Activated naive CD4-positive, alpha-beta T cell treated with anti-CD3 and anti-CD28 coated beads for 36 hours (primary cell): ENCODE measurements around the gene IFI30. TPM values are rescaled to one million over a fixed set of nuclear protein-coding genes. Genes with fewer than 3 reads are reported as not detected.

ENCODE experiments used
- CTCF ChIA-PET: fragments of 350-600 bp; sonication (Branson Sonifier 250); formaldehyde crosslinking; loops from one replicate; lab custom pipeline; 2021; ENCODE audit warnings: antibody characterized with exemption; lab: Charles Lee
- DNase-seq: peaks from one replicate; pipeline ENCODE4 v3.0.0-alpha.2; 2020
- H3K27ac Mint-ChIP-seq: one replicate; pipeline ENCODE4 v1.8.0; 2021; ENCODE audit warnings: mild to moderate bottlenecking, mixed read lengths
- H3K27me3 Mint-ChIP-seq: one replicate; pipeline ENCODE4 v1.8.0; 2021; ENCODE audit warnings: low read depth, mixed read lengths
- H3K36me3 Mint-ChIP-seq: one replicate; pipeline ENCODE4 v1.8.0; 2021; ENCODE audit warnings: low read depth, mixed read lengths
- H3K4me1 Mint-ChIP-seq: one replicate; pipeline ENCODE4 v1.8.0; 2021; ENCODE audit warnings: low read depth, mixed read lengths
- H3K4me3 Mint-ChIP-seq: one replicate; pipeline ENCODE4 v1.8.0; 2021; ENCODE audit warnings: mild to moderate bottlenecking, moderate library complexity, mixed read lengths
- H3K9me3 Mint-ChIP-seq: one replicate; pipeline ENCODE4 v1.8.0; 2021; ENCODE audit warnings: mixed read lengths
- intact Hi-C: fragments of 100-400 bp; cut with micrococcal nuclease; formaldehyde crosslinking; loops from one replicate; pipeline ENCODE4 v1.15.1; 2023
- total RNA-seq, 2 experiments: library from RNA; stranded (reverse); gene quantifications; one replicate each; pipeline ENCODE4 v1.2.3, GENCODE V29; 2021

Gene IFI30
- total RNA-seq, 2 experiments from 2014 or later = 19.0 to 20.8 TPM

- intact Hi-C loops = no loop called here
- CTCF ChIA-PET = interaction anchor here (0.5 to 1.5 kb wide), 2 partner anchors 11 to 82 kb away, joined by 3 to 6 read pairs; no protein-coding TSS in a partner anchor
- no peak for DNase-seq
- Mint-ChIP-seq H3K27me3 (no peaks in the 10 kb centered on the region), H3K4me3 (no peak overlapping the region), H3K36me3 (peaks cover 11% of the 10 kb centered on the region), H3K27ac (no peak overlapping the region), H3K9me3 (no peaks in the 10 kb centered on the region), H3K4me1 (peaks cover 22% of the 10 kb centered on the region)
Measured at GRCh38 chr19:18197941-18198340, 24.3 kb downstream of the IFI30 start.

DNA sequence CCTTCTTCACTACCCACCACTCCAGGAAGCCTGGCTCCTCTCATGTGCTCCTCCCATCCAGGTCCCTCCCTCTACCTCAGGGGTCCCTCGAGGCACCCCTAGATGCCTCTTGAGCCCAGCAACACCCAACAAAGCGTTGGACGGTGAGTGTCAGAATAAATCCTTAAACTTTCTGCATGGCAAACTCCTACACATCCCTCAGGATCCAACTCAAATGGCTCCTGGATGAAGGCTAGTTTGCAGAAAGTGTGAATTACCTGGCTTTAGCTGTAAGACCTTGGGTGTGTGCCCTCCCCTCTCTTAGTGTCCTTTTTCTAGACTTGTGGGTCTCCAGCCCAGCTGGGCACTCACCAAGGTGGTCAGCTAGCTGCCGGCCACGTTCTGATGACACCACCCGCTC, 24.8 kb downstream of the IFI30 start:
- no peak overlapping the region for H3K27ac Mint-ChIP-seq
- no peak for DNase-seq
- H3K4me3 Mint-ChIP-seq = no peak overlapping the region
- intact Hi-C loops = no loop called here
- peaks cover 11% of the 10 kb centered on the region for H3K36me3 Mint-ChIP-seq
- no peaks in the 10 kb centered on the region for H3K27me3 Mint-ChIP-seq
- peaks cover 26% of the 10 kb centered on the region for H3K4me1 Mint-ChIP-seq
- CTCF ChIA-PET = interaction anchor here (0.5 to 1.5 kb wide), 2 partner anchors 11 to 82 kb away, joined by 3 to 6 read pairs; no protein-coding TSS in a partner anchor
- no peaks in the 10 kb centered on the region for H3K9me3 Mint-ChIP-seq

- CTCF ChIA-PET = interaction anchor here (1.7 kb wide), 1 partner anchor 10 kb away, joined by 5 read pairs; the partner anchor contains the start of gene MPV17L2
- intact Hi-C loops = no loop called here
- peaks cover 22% of the 10 kb centered on the region for H3K4me1 Mint-ChIP-seq
- DNase-seq = no peak
- H3K27me3 Mint-ChIP-seq = no peaks in the 10 kb centered on the region
- H3K27ac Mint-ChIP-seq = no peak overlapping the region
- H3K9me3 Mint-ChIP-seq = no peaks in the 10 kb centered on the region
- peak overlapping the region; percentile 58 for H3K4me3 Mint-ChIP-seq
- peaks cover 11% of the 10 kb centered on the region for H3K36me3 Mint-ChIP-seq
Measured at GRCh38 chr19:18202397-18202777, 28.8 kb downstream of the IFI30 start.

GRCh38 chr19:18202778-18203407, 29.3 kb downstream of the IFI30 start:
- Mint-ChIP-seq H3K27me3 (no peaks in the 10 kb centered on the region), H3K4me1 (peaks cover 22% of the 10 kb centered on the region), H3K36me3 (peaks cover 11% of the 10 kb centered on the region), H3K4me3 (peak overlapping the region; percentile 94), H3K27ac (no peak overlapping the region), H3K9me3 (no peaks in the 10 kb centered on the region)
- intact Hi-C loops = no loop called here
- peak; percentile 35 for DNase-seq
- CTCF ChIA-PET = interaction anchor here (1.3 to 8.2 kb wide), 3 partner anchors 10 to 76 kb away, joined by 5 to 117 read pairs (median 6); partner anchors contain the start of gene MPV17L2

DNA sequence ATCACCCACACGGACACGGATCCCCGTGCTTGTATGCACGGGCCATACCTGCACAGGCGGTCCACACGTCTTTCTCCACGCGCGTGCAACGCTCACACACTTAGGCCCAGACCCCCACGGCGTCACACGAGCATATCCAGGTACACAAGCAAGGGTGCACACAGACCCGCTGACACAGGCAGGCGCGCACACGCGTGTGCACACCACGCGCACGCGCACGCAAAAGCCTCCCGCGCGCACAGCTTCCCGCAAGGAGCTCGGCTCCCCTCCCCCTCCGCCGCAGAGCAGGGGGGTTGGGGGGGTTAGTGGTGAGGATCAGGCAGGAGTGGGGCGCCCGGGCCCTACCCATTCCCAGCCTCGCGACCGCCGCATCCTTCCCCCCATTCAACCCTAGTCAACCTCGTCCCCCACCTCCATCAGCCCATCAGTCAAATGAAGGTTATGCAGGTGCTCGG, 29.8 kb downstream of the IFI30 start:
- intact Hi-C loops = no loop called here
- peak overlapping the region; percentile 53 for H3K27ac Mint-ChIP-seq

GRCh38 chr19:18203863-18204393, 30.3 kb downstream of the IFI30 start, which contains the start of gene RAB3A:
RAB3A (minus strand) TSS chr19:18204042; CDS start chr19:18202740, 1,302 bp downstream.
- Mint-ChIP-seq H3K4me3 (peak within 1 kb of the TSS; percentile 94), H3K4me1 (peaks cover 22% of the 10 kb centered on the region), H3K9me3 (no peaks in the 10 kb centered on the region), H3K27me3 (peaks cover 5% of the 10 kb centered on the region), H3K27ac (peak within 1 kb of the TSS; percentile 68), H3K36me3 (peaks cover 9% of the 10 kb centered on the region)
- peak; percentile 100 for DNase-seq
- intact Hi-C loops = loop anchor here (1.0 to 2.0 kb wide), 11 partner anchors 11 to 318 kb away; partner anchors contain the start of genes ELL, LSM4 and MPV17L2
- CTCF ChIA-PET = interaction anchor here (0.9 to 8.2 kb wide), 7 partner anchors 11 to 135 kb away, joined by 3 to 117 read pairs (median 5); partner anchors contain the start of gene MPV17L2

More for the DNA sequence above, 29.8 kb downstream of the IFI30 start:
- no peaks in the 10 kb centered on the region for H3K9me3 Mint-ChIP-seq
- H3K4me1 Mint-ChIP-seq = peaks cover 22% of the 10 kb centered on the region
- CTCF ChIA-PET = interaction anchor here (0.9 to 8.2 kb wide), 5 partner anchors 11 to 136 kb away, joined by 3 to 117 read pairs (median 5); partner anchors contain the start of gene MPV17L2
- H3K4me3 Mint-ChIP-seq = peak overlapping the region; percentile 94
- peaks cover 9% of the 10 kb centered on the region for H3K36me3 Mint-ChIP-seq
- peak; percentile 54 for DNase-seq
- H3K27me3 Mint-ChIP-seq = peaks cover under 1% of the 10 kb centered on the region

DNA sequence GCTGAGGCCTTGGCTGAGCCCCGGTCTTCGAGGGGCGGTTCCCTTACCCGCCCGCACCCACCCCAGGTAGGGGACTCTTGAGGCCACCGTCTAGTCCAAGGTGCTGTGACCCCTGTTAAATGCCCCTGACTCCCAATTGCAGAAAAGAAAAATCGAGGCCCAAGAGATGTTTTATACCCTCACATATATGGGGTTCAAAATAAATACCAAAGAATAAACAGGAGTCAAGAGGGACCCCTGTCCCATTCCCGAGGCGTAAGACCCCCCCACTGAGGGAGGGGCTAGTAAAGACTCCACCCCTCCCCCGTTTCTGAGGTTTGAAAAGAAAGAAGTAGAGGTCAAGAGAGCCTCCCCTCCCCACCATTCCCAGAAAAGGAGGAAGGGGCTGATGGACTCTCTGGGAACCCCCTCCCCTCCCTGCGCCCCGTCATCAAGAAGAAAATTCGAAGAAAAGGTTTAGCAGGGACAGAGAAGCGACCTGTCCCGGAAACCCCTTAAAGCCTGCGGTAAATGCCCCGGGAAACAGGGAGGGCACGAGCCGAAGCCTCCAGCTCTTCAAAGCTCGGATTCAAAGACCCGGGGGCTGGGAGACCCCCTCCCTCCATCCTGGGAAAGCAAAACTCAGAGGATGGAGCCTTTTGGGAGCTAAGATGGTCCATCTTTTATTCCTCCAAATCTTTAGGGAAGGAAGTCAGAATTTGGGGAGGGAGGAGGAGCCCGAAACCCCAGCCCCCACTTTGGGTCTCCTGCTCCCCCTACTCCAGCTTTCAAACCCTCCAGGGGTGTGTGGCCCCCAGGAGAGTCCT, 31.0 kb downstream of the IFI30 start:
- H3K27ac Mint-ChIP-seq = peak overlapping the region; percentile 73
- peaks cover 5% of the 10 kb centered on the region for H3K27me3 Mint-ChIP-seq
- peak overlapping the region; percentile 86 for H3K4me3 Mint-ChIP-seq
- H3K4me1 Mint-ChIP-seq = peaks cover 22% of the 10 kb centered on the region
- CTCF ChIA-PET = interaction anchor here (0.5 to 8.2 kb wide), 9 partner anchors 12 to 180 kb away, joined by 3 to 117 read pairs (median 4); partner anchors contain the start of gene MPV17L2
- peak; percentile 59 for DNase-seq
- no peaks in the 10 kb centered on the region for H3K9me3 Mint-ChIP-seq
- peaks cover 9% of the 10 kb centered on the region for H3K36me3 Mint-ChIP-seq
- intact Hi-C loops = loop anchor here (1.0 to 2.0 kb wide), 11 partner anchors 11 to 318 kb away; partner anchors contain the start of genes ELL, LSM4 and MPV17L2

DNA sequence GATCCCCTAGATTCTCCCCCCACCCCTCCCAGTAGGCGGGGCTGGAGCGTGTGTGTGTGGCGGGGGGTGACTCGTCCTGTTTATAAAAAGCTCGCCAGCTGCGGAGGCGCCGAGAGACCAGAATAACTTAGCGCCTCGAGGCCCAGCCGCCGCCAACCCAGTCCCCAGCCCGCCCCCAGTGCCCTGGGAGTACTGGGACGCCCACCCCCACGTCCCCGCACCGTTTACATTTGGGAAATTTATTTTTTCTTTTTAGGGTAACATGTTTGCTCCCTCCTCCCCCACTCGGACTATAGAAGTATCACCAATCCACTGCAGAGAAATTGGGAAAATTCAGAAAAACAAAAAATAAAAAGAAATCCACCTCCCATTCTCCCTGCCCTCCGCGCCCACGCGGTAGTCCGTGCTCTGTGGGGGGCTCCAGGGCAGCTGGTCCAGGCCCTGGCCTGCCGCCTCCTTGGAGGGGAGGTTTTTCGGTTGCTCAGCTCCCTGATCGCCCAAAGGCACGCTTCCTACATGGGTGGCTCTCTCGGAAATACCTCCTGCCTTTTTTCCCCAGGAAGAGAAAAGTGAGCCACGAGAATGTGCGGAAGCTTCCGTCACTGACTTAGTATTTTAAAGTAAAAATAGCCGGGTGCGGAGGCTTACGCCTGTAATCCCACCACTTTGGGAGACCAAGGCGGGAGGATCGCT, 31.7 kb downstream of the IFI30 start:
- Mint-ChIP-seq H3K27me3 (peaks cover 6% of the 10 kb centered on the region), H3K9me3 (no peaks in the 10 kb centered on the region), H3K4me1 (peaks cover 22% of the 10 kb centered on the region), H3K36me3 (peaks cover 7% of the 10 kb centered on the region), H3K27ac (peak overlapping the region; percentile 73), H3K4me3 (peak overlapping the region; percentile 86)
- intact Hi-C loops = loop anchor here (2.0 kb wide), 2 partner anchors 45 to 209 kb away; no protein-coding TSS in a partner anchor
- DNase-seq = peak; percentile 76
- CTCF ChIA-PET = interaction anchor here (0.5 to 8.2 kb wide), 8 partner anchors 47 to 204 kb away, joined by 3 to 117 read pairs (median 4); a partner anchor contains a TSS

DNA sequence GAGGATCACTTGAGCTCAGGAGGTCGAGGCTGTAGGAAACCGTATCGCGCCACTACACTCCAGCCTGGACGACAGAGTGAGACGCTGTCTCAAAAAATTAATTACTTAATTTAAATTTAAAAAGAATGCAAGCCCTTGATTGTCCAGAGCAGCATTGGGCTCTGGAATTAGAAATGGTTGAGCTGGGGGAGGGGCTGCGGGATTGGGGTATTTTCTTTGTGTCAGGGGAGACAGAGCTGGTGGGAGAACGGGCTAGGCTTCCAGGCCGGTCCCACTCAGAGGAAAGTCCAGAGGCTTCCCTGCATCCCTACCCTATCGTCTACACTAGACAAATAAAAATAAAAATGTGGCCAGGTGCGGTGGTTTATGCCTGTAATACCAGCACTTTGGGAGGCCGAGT, 32.4 kb downstream of the IFI30 start:
- no peak overlapping the region for H3K4me3 Mint-ChIP-seq
- DNase-seq = no peak
- CTCF ChIA-PET = interaction anchor here (0.6 to 8.2 kb wide), 5 partner anchors 46 to 203 kb away, joined by 3 to 117 read pairs (median 4); a partner anchor contains a TSS
- H3K4me1 Mint-ChIP-seq = peaks cover 22% of the 10 kb centered on the region
- H3K27me3 Mint-ChIP-seq = peaks cover 6% of the 10 kb centered on the region
- H3K36me3 Mint-ChIP-seq = peaks cover 7% of the 10 kb centered on the region
- H3K27ac Mint-ChIP-seq = no peak overlapping the region
- no peaks in the 10 kb centered on the region for H3K9me3 Mint-ChIP-seq
- intact Hi-C loops = no loop called here

DNA sequence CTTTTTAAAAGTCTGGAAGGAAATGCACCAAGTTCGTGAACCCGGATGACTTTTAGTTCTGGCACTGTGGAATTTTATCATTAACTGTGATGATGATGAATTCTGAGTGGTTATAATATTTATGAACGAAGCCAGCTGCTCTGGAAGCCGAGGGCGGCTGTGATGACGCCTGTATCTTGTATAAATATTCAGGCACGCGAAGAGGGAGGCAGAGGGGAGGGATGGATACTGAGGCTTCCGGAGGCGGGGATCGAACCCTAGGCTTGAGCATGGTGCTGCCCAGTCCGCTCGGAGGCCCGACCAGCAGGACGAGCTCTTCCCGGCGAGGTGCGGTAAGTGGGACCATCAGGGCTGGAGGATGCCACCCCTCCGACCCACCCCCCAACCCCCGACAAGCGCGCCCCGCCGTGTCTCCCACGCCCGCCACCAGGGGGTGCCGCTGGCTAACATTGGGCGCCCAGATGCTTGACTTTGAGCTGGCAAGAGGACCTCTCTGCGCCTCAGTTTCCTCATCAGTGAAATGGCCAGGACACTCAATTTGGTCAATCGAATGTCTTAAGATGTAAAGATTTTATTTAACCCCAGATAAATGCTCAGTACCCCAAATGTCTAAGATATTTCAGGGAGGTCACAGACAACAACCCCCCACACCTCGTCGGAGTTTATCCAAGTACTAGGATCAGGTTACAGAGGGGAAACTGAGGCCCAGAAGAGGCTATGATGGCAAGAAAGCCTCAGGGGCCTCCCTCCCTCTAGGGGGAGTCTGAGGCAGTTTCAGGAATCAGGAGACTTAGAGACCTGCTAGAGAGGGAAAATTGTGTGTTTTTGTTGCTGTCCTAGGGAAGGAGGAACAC, 34.7 kb downstream of the IFI30 start:
- CTCF ChIA-PET = interaction anchor here (0.6 to 8.2 kb wide), 11 partner anchors 16 to 208 kb away, joined by 3 to 117 read pairs (median 4); a partner anchor contains a TSS
- peak; percentile 63 for DNase-seq
- Mint-ChIP-seq H3K9me3 (no peaks in the 10 kb centered on the region), H3K36me3 (no peaks in the 10 kb centered on the region), H3K4me1 (peaks cover 9% of the 10 kb centered on the region), H3K4me3 (no peak overlapping the region), H3K27ac (no peak overlapping the region), H3K27me3 (peaks cover 8% of the 10 kb centered on the region)
- intact Hi-C loops = loop anchor here (1.0 kb wide), 1 partner anchor 44 kb away; no protein-coding TSS in a partner anchor
